Ovary (tissue), 3 donors: ENCODE measurements around the gene ITPR3.

Experiments used
- CTCF ChIP-seq, 3 donors: fragments of 450-650 bp in 2 of 3; fragments of 200-600 bp in 1 of 3; IDR thresholded peaks; one replicate each; pipeline versions ENCODE4 v1.5.1 to v1.8.0; 2016 to 2022; ENCODE audit warnings: antibody characterized with exemption in 3 of 3, mild to moderate bottlenecking in 1 of 3
- EP300 ChIP-seq: sonication (generic); formaldehyde crosslinking; IDR thresholded peaks from one replicate; pipeline ENCODE4 v1.6.1; 2017; ENCODE audit warnings: antibody characterized with exemption
- donor health status: DM: no; HTN: no; CAD: no.

GRCh38 chr6:33683576-33684427 lies 62.7 kb downstream of the ITPR3 start:
- no peak for TF ChIP-seq EP300
- no peak for TF ChIP-seq CTCF (IDR thresholded peaks at IDR 0.05)
